Trophoblast cell (in vitro differentiated cells and primary cell): ENCODE results near the gene DYSF.

Source experiments
- DNase-seq, 2 donors: peaks; one replicate each; pipeline ENCODE4 v3.0.0-alpha.2; 2016
- H2AFZ ChIP-seq: 2 replicates; pipeline ENCODE4 v1.6.1; 2013; ENCODE audit warnings: low read length, moderate library complexity, mild to moderate bottlenecking; ENCODE audit not compliant: insufficient read depth, poor library complexity
- H2AK5ac ChIP-seq: 2 replicates; pipeline ENCODE4 v1.6.1; 2013; ENCODE audit warnings: mild to moderate bottlenecking, low read length
- H2BK120ac ChIP-seq: 2 replicates; pipeline ENCODE4 v1.6.1; 2013; ENCODE audit warnings: low read length, mild to moderate bottlenecking, moderate library complexity; ENCODE audit not compliant: insufficient read depth, poor library complexity
- H2BK12ac ChIP-seq: 2 replicates; pipeline ENCODE4 v1.6.1; 2013; ENCODE audit warnings: mild to moderate bottlenecking, low read length, moderate library complexity
- H2BK5ac ChIP-seq: 2 replicates; pipeline ENCODE4 v1.6.1; 2013; ENCODE audit warnings: low read length, low read depth, moderate library complexity, mild to moderate bottlenecking; ENCODE audit not compliant: poor library complexity
- H3K14ac ChIP-seq: 2 replicates; pipeline ENCODE4 v1.6.1; 2013; ENCODE audit warnings: mild to moderate bottlenecking, low read length
- H3K18ac ChIP-seq: 2 replicates; pipeline ENCODE4 v1.6.1; 2013; ENCODE audit warnings: mild to moderate bottlenecking, low read length
- H3K23ac ChIP-seq: 2 replicates; pipeline ENCODE4 v1.6.1; 2013; ENCODE audit warnings: low read length
- H3K27ac ChIP-seq: 2 replicates; pipeline ENCODE4 v1.5.1; 2013; ENCODE audit warnings: low read depth, mild to moderate bottlenecking, inconsistent platforms, low read length, moderate library complexity
- H3K27me3 ChIP-seq: 2 replicates; pipeline ENCODE4 v1.6.1; 2013; ENCODE audit warnings: inconsistent platforms, mild to moderate bottlenecking, low read length, moderate library complexity; ENCODE audit not compliant: insufficient read depth
- H3K36me3 ChIP-seq, 2 experiments: 1 replicate in 1 of 2; 2 replicates in 1 of 2; pipeline ENCODE4 v1.6.1; 2013; ENCODE audit warnings: low read length in 2 of 2, mild to moderate bottlenecking in 2 of 2, moderate library complexity in 1 of 2; ENCODE audit not compliant: insufficient read depth in 2 of 2, control insufficient read depth in 1 of 2
- H3K4ac ChIP-seq: 2 replicates; pipeline ENCODE4 v1.6.1; 2013; ENCODE audit warnings: low read depth, mild to moderate bottlenecking, low read length, moderate library complexity
- H3K4me1 ChIP-seq, 2 experiments: 1 replicate in 1 of 2; 2 replicates in 1 of 2; pipeline ENCODE4 v1.6.1; 2013; ENCODE audit warnings: low read length in 2 of 2, mild to moderate bottlenecking in 2 of 2, moderate library complexity in 1 of 2; ENCODE audit not compliant: insufficient read depth in 2 of 2, control insufficient read depth in 1 of 2
- H3K4me2 ChIP-seq: 2 replicates; pipeline ENCODE4 v1.6.1; 2013; ENCODE audit warnings: inconsistent platforms, mild to moderate bottlenecking, low read length, moderate library complexity
- H3K4me3 ChIP-seq: 2 replicates; pipeline ENCODE4 v1.5.1; 2013; ENCODE audit warnings: mild to moderate bottlenecking, low read depth, low read length, inconsistent platforms
- H3K79me1 ChIP-seq: one replicate; pipeline ENCODE4 v1.6.1; 2013; ENCODE audit warnings: low read length
- H3K79me2 ChIP-seq: 2 replicates; pipeline ENCODE4 v1.6.1; 2013; ENCODE audit warnings: low read length, mild to moderate bottlenecking; ENCODE audit not compliant: control insufficient read depth, insufficient read depth, poor library complexity
- H3K9ac ChIP-seq: 2 replicates; pipeline ENCODE4 v1.6.1; 2013; ENCODE audit warnings: mild to moderate bottlenecking, low read length
- H3K9me3 ChIP-seq: 2 replicates; pipeline ENCODE4 v1.6.1; 2013; ENCODE audit warnings: low read depth, mild to moderate bottlenecking, control low read depth, inconsistent platforms, low read length; ENCODE audit not compliant: insufficient read depth
- H4K12ac ChIP-seq: 2 replicates; pipeline ENCODE4 v1.6.1; 2013; ENCODE audit warnings: low read depth, mild to moderate bottlenecking, low read length, moderate library complexity
- H4K8ac ChIP-seq: 2 replicates; pipeline ENCODE4 v1.6.1; 2013; ENCODE audit warnings: low read depth, mild to moderate bottlenecking, low read length, moderate library complexity
- H4K91ac ChIP-seq: one replicate; pipeline ENCODE4 v1.6.1; 2013; ENCODE audit warnings: low read depth, mild to moderate bottlenecking, low read length, moderate library complexity
- WGBS: extraction: QIAGEN DNeasy Blood & Tissue Kit; methylation state at CpG from one replicate; pipeline ENCODE4 v1.1.7; 2013; ENCODE audit warnings: missing lambda C conversion rate; ENCODE audit not compliant: insufficient read length, insufficient coverage; ENCODE audit errors: extremely low coverage; 5-methylcytosine and 5-hydroxymethylcytosine counted together

DYSF gene

GRCh38 chr2:71728036-71728435 is 274.7 kb downstream of the DYSF start:
- peak overlapping the region; percentile 24 for H2BK12ac ChIP-seq
- no peak overlapping the region for H4K91ac ChIP-seq
- H3K79me1 ChIP-seq: peaks cover 2% of the 10 kb centered on the region
- no CpG with 5 or more reads among the region's 1 CpG for WGBS
- H3K79me2 ChIP-seq: no peaks in the 10 kb centered on the region
- H3K27me3 ChIP-seq: no peaks in the 10 kb centered on the region
- H3K18ac ChIP-seq: no peak overlapping the region
- H3K36me3 ChIP-seq: no peaks in the 10 kb centered on the region
- H2BK5ac ChIP-seq: peak overlapping the region; percentile 39
- no peak overlapping the region for H3K4ac ChIP-seq
- H3K14ac ChIP-seq: no peak overlapping the region
- no peak overlapping the region for H2AK5ac ChIP-seq
- H3K27ac ChIP-seq: no peak overlapping the region
- H2AFZ ChIP-seq: no peak overlapping the region
- no peak overlapping the region for H4K12ac ChIP-seq
- no peak overlapping the region for H4K8ac ChIP-seq
- H3K4me2 ChIP-seq: no peak overlapping the region
- no peak overlapping the region for H3K23ac ChIP-seq
- no peak overlapping the region for H2BK120ac ChIP-seq
- H3K4me1 ChIP-seq: peaks cover 2 to 6% of the 10 kb centered on the region in 2 experiments
- no peak overlapping the region for H3K9ac ChIP-seq
- H3K9me3 ChIP-seq: peaks cover 2% of the 10 kb centered on the region
- H3K4me3 ChIP-seq: no peak overlapping the region
- DNase-seq: no peak

GRCh38 chr2:71730785-71731383 is 277.5 kb downstream of the DYSF start:
- no CpG with 5 or more reads among the region's 17 CpGs for WGBS

GRCh38 chr2:71734620-71735019 is 281.3 kb downstream of the DYSF start:
- no peak overlapping the region for H2AFZ ChIP-seq

More at GRCh38 chr2:71730785-71731383, 277.5 kb downstream of the DYSF start:
- Histone ChIP-seq H4K8ac (no peak overlapping the region), H2BK12ac (no peak overlapping the region), H3K14ac (no peak overlapping the region), H2BK120ac (no peak overlapping the region), H4K12ac (no peak overlapping the region), H3K18ac (no peak overlapping the region), H2BK5ac (no peak overlapping the region), H3K9ac (no peak overlapping the region), H3K36me3 (no peaks in the 10 kb centered on the region), H3K4me3 (no peak overlapping the region), H3K79me1 (peaks cover 2% of the 10 kb centered on the region), H3K79me2 (no peaks in the 10 kb centered on the region), H3K4me1 (peaks cover 2 to 6% of the 10 kb centered on the region in 2 experiments), H3K23ac (no peak overlapping the region), H2AFZ (no peak overlapping the region), H3K4me2 (no peak overlapping the region), H3K27me3 (no peaks in the 10 kb centered on the region), H2AK5ac (no peak overlapping the region), H4K91ac (no peak overlapping the region), H3K4ac (no peak overlapping the region), H3K9me3 (no peaks in the 10 kb centered on the region), H3K27ac (no peak overlapping the region)
- no peak for DNase-seq

GRCh38 chr2:71735676-71736075 is 282.3 kb downstream of the DYSF start:
- no peaks in the 10 kb centered on the region for H3K79me2 ChIP-seq
- no peak overlapping the region for H3K23ac ChIP-seq
- no peak overlapping the region for H3K4me3 ChIP-seq
- H4K12ac ChIP-seq: no peak overlapping the region
- no peak overlapping the region for H2BK5ac ChIP-seq
- H3K9ac ChIP-seq: no peak overlapping the region
- H3K79me1 ChIP-seq: no peaks in the 10 kb centered on the region
- no peak overlapping the region for H2BK12ac ChIP-seq
- no peaks in the 10 kb centered on the region for H3K27me3 ChIP-seq
- H3K4me2 ChIP-seq: no peak overlapping the region
- no peaks in the 10 kb centered on the region for H3K36me3 ChIP-seq
- WGBS: no CpG with 5 or more reads among the region's 1 CpG
- no peak overlapping the region for H2AK5ac ChIP-seq
- no peak overlapping the region for H3K4ac ChIP-seq
- H4K91ac ChIP-seq: no peak overlapping the region
- H3K9me3 ChIP-seq: no peaks in the 10 kb centered on the region
- no peak for DNase-seq
- no peak overlapping the region for H2AFZ ChIP-seq
- H3K18ac ChIP-seq: no peak overlapping the region
- no peak overlapping the region for H4K8ac ChIP-seq
- no peak overlapping the region for H2BK120ac ChIP-seq
- no peak overlapping the region for H3K14ac ChIP-seq
- H3K4me1 ChIP-seq: no peaks in the 10 kb centered on the region
- H3K27ac ChIP-seq: no peak overlapping the region

More at GRCh38 chr2:71734620-71735019, 281.3 kb downstream of the DYSF start:
- Histone ChIP-seq H3K9ac (no peak overlapping the region), H4K12ac (no peak overlapping the region), H3K36me3 (no peaks in the 10 kb centered on the region), H3K79me1 (no peaks in the 10 kb centered on the region), H3K4me1 (no peaks in the 10 kb centered on the region), H4K91ac (no peak overlapping the region), H2AK5ac (no peak overlapping the region), H3K27me3 (no peaks in the 10 kb centered on the region), H3K14ac (no peak overlapping the region), H3K4ac (no peak overlapping the region), H2BK12ac (no peak overlapping the region), H3K27ac (no peak overlapping the region), H2BK120ac (no peak overlapping the region), H4K8ac (no peak overlapping the region), H2BK5ac (no peak overlapping the region), H3K9me3 (no peaks in the 10 kb centered on the region), H3K4me3 (no peak overlapping the region), H3K79me2 (no peaks in the 10 kb centered on the region), H3K18ac (no peak overlapping the region), H3K4me2 (no peak overlapping the region), H3K23ac (no peak overlapping the region)
- no peak for DNase-seq
